Measurements from ENCODE around the gene EDN1. TPM values are rescaled to one million over a fixed set of nuclear protein-coding genes. Genes with fewer than 3 reads are reported as not detected.
A peak's percentile ranks its signal among the peaks of the same experiment; 100 is the strongest.

The EDN1 gene
- total and polyA plus RNA-seq, 2 of the 13 experiments (the other 11 are each of a cell fraction or from before 2014, with no cell fraction given) = 0.15 to 1.2 TPM

DNA sequence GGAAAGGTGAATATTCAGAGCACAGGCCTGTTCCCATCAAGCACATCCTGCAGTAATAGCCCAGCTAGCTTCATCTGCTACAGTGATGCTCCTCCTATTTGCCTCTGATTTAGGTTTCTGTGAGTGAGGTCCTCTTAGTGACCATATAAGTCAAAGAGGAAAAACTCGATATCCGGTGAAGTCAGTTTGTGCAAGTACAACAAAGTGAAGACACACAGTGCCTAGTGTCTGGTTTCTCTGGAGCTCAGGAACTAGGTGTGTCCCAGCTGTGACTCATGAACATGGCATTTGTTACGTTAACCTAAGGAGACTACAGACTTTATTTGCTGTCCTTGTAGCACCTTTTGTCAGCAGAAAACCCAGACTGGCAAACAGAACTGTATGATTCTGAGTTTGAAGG is 33.9 kb downstream of the EDN1 start (continued):
- TF ChIP-seq ZNF253 (CRISPR knock-in tag; IDR thresholded peaks at IDR 0.05; ENCODE audit: borderline replicate concordance) (no peak), POGZ (CRISPR knock-in tag; IDR thresholded peaks at IDR 0.05) (peak; percentile 69), ZNF772 (CRISPR knock-in tag; IDR thresholded peaks at IDR 0.05) (no peak), ZNF557 (CRISPR knock-in tag; IDR thresholded peaks at IDR 0.05) (no peak), ZNF234 (CRISPR knock-in tag; conservative IDR thresholded peaks at IDR 0.05) (no peak), HMGA1 (CRISPR knock-in tag; conservative IDR thresholded peaks at IDR 0.05) (no peak), ZNF556 (CRISPR knock-in tag; IDR thresholded peaks at IDR 0.05; ENCODE audit: borderline replicate concordance) (no peak), ZMYM4 (CRISPR knock-in tag; IDR thresholded peaks at IDR 0.05) (no peak), ZNF431 (CRISPR knock-in tag; IDR thresholded peaks at IDR 0.05; ENCODE audit: borderline replicate concordance, low read depth) (peak; percentile 98), NFKBIZ (CRISPR knock-in tag; IDR thresholded peaks at IDR 0.05) (no peak), KDM5A (IDR thresholded peaks at IDR 0.05; ENCODE audit: borderline replicate concordance, low read length) (no peak), MTA1 (CRISPR knock-in tag; IDR thresholded peaks at IDR 0.05; ENCODE audit: borderline replicate concordance) (no peak), SRF (IDR thresholded peaks at IDR 0.05; ENCODE audit: low read depth, low read length) (peak; percentile 88), GATAD2A (CRISPR knock-in tag; IDR thresholded peaks at IDR 0.05) (peak; percentile 86), EED (CRISPR knock-in tag; IDR thresholded peaks at IDR 0.05) (no peak), RELA (CRISPR knock-in tag; IDR thresholded peaks at IDR 0.05) (no peak)
- TF ChIP-seq, protein P1, sequence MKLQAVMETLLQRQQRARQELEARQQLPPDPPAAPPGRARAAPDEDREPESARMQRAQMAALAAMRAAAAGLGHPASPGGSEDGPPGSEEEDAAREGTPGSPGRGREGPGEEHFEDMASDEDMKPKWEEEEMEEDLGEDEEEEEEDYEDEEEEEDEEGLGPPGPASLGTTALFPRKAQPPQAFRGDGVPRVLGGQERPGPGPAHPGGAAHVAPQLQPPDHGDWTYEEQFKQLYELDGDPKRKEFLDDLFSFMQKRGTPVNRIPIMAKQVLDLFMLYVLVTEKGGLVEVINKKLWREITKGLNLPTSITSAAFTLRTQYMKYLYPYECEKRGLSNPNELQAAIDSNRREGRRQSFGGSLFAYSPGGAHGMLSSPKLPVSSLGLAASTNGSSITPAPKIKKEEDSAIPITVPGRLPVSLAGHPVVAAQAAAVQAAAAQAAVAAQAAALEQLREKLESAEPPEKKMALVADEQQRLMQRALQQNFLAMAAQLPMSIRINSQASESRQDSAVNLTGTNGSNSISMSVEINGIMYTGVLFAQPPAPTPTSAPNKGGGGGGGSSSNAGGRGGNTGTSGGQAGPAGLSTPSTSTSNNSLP (IDR thresholded peaks at IDR 0.05; ENCODE audit: low read depth, low read length) = no peak
- TF ChIP-seq, protein P2, sequence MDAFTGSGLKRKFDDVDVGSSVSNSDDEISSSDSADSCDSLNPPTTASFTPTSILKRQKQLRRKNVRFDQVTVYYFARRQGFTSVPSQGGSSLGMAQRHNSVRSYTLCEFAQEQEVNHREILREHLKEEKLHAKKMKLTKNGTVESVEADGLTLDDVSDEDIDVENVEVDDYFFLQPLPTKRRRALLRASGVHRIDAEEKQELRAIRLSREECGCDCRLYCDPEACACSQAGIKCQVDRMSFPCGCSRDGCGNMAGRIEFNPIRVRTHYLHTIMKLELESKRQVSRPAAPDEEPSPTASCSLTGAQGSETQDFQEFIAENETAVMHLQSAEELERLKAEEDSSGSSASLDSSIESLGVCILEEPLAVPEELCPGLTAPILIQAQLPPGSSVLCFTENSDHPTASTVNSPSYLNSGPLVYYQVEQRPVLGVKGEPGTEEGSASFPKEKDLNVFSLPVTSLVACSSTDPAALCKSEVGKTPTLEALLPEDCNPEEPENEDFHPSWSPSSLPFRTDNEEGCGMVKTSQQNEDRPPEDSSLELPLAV (CRISPR knock-in tag; conservative IDR thresholded peaks at IDR 0.05; ENCODE audit: low read depth) = no peak
- TF ChIP-seq, protein P3, sequence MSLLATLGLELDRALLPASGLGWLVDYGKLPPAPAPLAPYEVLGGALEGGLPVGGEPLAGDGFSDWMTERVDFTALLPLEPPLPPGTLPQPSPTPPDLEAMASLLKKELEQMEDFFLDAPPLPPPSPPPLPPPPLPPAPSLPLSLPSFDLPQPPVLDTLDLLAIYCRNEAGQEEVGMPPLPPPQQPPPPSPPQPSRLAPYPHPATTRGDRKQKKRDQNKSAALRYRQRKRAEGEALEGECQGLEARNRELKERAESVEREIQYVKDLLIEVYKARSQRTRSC (CRISPR knock-in tag; IDR thresholded peaks at IDR 0.05; ENCODE audit: low read depth) = no peak
- TF ChIP-seq, protein P4, sequence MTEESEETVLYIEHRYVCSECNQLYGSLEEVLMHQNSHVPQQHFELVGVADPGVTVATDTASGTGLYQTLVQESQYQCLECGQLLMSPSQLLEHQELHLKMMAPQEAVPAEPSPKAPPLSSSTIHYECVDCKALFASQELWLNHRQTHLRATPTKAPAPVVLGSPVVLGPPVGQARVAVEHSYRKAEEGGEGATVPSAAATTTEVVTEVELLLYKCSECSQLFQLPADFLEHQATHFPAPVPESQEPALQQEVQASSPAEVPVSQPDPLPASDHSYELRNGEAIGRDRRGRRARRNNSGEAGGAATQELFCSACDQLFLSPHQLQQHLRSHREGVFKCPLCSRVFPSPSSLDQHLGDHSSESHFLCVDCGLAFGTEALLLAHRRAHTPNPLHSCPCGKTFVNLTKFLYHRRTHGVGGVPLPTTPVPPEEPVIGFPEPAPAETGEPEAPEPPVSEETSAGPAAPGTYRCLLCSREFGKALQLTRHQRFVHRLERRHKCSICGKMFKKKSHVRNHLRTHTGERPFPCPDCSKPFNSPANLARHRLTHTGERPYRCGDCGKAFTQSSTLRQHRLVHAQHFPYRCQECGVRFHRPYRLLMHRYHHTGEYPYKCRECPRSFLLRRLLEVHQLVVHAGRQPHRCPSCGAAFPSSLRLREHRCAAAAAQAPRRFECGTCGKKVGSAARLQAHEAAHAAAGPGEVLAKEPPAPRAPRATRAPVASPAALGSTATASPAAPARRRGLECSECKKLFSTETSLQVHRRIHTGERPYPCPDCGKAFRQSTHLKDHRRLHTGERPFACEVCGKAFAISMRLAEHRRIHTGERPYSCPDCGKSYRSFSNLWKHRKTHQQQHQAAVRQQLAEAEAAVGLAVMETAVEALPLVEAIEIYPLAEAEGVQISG (CRISPR knock-in tag; IDR thresholded peaks at IDR 0.05) = 0 out of 2 replicates have a peak, but pooled peaks have one; percentile 32
- TF ChIP-seq, protein P5, sequence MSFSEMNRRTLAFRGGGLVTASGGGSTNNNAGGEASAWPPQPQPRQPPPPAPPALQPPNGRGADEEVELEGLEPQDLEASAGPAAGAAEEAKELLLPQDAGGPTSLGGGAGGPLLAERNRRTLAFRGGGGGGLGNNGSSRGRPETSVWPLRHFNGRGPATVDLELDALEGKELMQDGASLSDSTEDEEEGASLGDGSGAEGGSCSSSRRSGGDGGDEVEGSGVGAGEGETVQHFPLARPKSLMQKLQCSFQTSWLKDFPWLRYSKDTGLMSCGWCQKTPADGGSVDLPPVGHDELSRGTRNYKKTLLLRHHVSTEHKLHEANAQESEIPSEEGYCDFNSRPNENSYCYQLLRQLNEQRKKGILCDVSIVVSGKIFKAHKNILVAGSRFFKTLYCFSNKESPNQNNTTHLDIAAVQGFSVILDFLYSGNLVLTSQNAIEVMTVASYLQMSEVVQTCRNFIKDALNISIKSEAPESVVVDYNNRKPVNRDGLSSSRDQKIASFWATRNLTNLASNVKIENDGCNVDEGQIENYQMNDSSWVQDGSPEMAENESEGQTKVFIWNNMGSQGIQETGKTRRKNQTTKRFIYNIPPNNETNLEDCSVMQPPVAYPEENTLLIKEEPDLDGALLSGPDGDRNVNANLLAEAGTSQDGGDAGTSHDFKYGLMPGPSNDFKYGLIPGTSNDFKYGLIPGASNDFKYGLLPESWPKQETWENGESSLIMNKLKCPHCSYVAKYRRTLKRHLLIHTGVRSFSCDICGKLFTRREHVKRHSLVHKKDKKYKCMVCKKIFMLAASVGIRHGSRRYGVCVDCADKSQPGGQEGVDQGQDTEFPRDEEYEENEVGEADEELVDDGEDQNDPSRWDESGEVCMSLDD (CRISPR knock-in tag; IDR thresholded peaks at IDR 0.05; ENCODE audit: borderline replicate concordance) = no peak
